IMR-90 (cell line): ENCODE measurements around the gene NAGPA.

Experiments used
- BHLHE40 ChIP-seq: fragments of 150-350 bp; IDR thresholded peaks from 2 replicates; pipeline ENCODE4 v1.6.1; 2016; ENCODE audit warnings: mild to moderate bottlenecking, low read depth, low read length
- CEBPB ChIP-seq: IDR thresholded peaks from 2 replicates; pipeline ENCODE4 v1.6.1; 2012; ENCODE audit warnings: low read depth, low read length, improper control_type of control experiment
- MAZ ChIP-seq: IDR thresholded peaks from 2 replicates; pipeline ENCODE4 v1.6.1; 2012; ENCODE audit warnings: low read depth, mild to moderate bottlenecking, low read length, improper control_type of control experiment, moderate library complexity, borderline replicate concordance
- MXI1 ChIP-seq: IDR thresholded peaks from 2 replicates; pipeline ENCODE4 v1.6.1; 2012; ENCODE audit warnings: low read depth, mild to moderate bottlenecking, low read length, moderate library complexity, borderline replicate concordance
- POLR2A ChIP-seq: IDR thresholded peaks from 2 replicates; pipeline ENCODE4 v1.6.1; 2012; ENCODE audit warnings: mild to moderate bottlenecking, low read depth, low read length
- RAD21 ChIP-seq: IDR thresholded peaks from 2 replicates; pipeline ENCODE4 v1.6.1; 2012; ENCODE audit warnings: low read length, improper control_type of control experiment
- RFX5 ChIP-seq: IDR thresholded peaks from 2 replicates; pipeline ENCODE4 v1.8.0; 2012; ENCODE audit warnings: low read depth, mild to moderate bottlenecking, low read length, moderate library complexity
- SMC3 ChIP-seq: fragments of 150-350 bp; IDR thresholded peaks from 2 replicates; pipeline ENCODE4 v1.6.1; 2016; ENCODE audit warnings: low read depth, mild to moderate bottlenecking, antibody characterized with exemption, low read length, moderate library complexity
- TF ChIP-seq, protein P1 (sequence below): conservative IDR thresholded peaks from 2 replicates; pipeline ENCODE4 v1.5.1; 2012; ENCODE audit warnings: mild to moderate bottlenecking, low read depth, low read length, improper control_type of control experiment

DNA sequence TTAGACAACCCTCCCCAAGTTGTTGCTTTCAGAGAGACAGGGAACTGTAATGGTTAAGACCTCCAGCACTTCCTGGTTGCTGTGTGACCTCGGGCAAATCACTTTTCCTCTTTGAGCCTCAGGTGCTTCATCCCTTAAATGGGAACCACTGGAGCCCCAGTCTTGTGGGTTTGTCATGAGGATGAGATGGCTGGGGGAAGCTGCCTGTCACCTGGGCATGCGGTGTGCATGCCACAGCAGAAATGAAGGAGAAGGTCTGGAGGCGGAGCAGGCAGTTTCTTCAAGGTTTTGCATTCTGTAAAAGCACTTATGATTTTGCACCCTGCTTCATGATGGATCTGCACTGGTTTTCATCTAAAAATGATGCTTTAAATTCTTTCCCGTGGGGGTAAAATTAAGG is 22.1 kb downstream of the NAGPA start:
- TF ChIP-seq, protein P1, sequence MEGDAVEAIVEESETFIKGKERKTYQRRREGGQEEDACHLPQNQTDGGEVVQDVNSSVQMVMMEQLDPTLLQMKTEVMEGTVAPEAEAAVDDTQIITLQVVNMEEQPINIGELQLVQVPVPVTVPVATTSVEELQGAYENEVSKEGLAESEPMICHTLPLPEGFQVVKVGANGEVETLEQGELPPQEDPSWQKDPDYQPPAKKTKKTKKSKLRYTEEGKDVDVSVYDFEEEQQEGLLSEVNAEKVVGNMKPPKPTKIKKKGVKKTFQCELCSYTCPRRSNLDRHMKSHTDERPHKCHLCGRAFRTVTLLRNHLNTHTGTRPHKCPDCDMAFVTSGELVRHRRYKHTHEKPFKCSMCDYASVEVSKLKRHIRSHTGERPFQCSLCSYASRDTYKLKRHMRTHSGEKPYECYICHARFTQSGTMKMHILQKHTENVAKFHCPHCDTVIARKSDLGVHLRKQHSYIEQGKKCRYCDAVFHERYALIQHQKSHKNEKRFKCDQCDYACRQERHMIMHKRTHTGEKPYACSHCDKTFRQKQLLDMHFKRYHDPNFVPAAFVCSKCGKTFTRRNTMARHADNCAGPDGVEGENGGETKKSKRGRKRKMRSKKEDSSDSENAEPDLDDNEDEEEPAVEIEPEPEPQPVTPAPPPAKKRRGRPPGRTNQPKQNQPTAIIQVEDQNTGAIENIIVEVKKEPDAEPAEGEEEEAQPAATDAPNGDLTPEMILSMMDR: no peak
- no peak for TF ChIP-seq POLR2A
- no peak for TF ChIP-seq RFX5
- TF ChIP-seq BHLHE40: no peak
- TF ChIP-seq MXI1: no peak
- TF ChIP-seq CEBPB: no peak
- TF ChIP-seq MAZ: no peak
- no peak for TF ChIP-seq RAD21
- TF ChIP-seq SMC3: no peak
